ENCODE data around the gene ORAI3.

ORAI3 gene

DNA sequence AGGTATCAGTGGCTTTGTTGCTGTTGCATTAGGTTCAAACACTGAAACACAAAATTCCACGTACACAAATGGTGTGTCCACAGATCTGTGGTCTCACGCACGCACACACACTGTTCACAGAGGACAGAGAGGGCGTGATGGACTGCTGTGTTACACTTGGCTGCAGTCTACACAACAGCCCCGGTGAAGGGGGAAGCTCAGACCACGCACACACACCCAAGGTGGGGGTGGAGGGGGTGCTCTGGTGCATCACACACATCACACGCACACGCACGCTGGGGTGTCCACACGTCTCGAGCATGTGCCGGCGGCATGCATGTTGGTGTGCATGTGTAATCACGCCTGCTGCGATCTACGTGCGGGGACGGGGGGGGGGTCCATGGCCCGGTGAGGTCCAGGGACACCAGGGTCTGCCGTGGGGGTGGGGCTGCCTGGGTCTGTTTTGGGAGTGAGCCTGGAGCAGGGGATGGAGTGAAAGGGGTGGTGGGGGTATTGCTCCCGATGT lies 43.5 kb downstream of the ORAI3 start:
- no peak for DNase-seq (ENCODE audit: low spot score)

DNA sequence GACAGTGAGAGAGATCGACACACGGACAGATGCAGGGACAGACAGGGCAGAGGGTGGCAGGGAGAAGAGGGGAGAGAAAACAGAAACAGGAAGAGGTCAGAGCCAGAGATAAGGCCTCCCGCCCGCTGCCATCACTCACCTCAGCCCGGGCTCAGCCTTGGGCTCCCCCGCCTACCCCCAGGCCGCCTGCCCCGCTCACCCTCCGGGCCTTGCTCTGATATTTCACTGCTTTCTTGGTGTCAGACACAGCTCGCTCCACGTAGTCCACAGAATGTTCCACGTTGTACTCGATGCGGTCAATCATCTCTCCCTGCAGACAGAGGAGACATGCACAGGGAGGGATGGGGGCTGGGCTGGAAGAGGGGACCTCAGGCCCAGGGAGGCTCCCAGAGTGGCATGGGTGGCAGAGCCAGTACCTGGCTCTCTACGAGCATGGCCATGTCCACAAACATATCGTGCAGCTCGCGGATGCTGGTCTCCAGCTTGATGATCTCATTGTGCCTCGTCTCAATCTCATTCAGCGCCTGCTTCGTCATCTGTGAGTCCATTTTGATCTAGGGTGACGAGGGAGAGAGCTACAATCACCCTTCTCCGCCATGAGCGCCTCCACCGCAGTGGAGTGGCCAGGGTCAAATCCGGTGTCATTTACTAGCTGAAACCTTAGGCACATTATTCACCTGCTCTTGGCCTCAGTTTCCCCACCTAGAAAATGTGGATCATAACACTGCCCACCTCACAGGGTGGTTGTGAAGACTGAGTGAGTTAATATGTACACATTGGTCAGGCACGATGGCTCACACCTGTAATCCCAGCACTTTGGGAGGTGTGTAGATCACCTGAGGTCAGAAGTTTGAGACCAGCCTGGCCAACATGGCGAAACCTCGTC lies 44.3 kb downstream of the ORAI3 start:
- no peak for DNase-seq (ENCODE audit: low spot score)

DNA sequence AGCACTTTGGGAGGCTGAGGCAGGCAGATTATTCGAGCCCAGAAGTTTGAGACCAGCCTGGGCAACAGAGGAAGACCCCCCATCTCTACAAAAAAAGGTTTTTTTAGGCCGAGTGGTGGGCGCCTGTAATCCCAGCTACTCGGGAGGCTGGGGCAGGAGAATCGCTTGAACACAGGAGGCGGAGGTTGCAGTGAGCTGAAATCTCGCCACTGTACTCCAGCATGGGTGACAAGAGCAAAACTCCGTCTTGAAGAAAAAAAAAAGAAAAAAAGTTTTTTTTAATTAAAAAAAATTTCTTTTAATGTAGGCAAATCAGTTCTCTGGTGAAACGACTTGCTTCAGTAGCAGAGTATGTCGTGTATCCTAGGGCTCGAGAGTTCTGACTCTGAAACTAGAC lies 47.1 kb downstream of the ORAI3 start:
- no peak for DNase-seq (ENCODE audit: low spot score)

DNA sequence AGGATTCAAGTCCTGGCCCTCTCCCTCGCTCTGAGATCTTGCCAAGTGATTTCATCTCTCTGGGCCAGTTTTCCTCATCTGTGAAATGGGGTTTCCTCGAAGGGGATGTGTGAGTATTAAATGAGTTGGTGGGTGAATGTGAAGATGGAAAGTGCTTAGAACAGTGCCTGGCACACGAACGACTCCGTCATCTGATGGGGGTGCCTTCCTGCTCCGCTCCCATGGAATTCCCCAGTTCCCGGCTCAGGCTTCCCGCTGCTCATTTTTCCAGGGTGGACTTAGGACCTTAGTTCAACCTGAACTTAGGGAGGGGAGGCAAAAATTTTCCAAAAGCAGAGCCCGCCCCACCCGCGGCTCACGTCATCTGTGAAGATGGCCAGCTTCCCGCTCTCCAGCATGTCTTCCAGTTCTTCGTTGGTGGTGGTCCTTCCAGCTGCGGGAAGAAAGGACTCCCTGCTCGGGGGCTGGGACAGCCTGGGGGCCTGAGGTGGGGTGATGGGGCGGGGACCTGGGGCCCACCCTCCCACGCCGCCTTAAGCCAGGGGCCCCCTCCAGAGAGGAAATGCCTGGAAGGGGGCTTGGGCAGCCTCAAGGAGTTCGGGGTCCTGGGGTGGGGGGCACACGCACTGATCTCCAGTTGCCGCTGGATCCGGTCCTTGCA lies 47.6 kb downstream of the ORAI3 start:
- DNase-seq (ENCODE audit: low spot score): no peak

- peak; percentile 81 for DNase-seq (ENCODE audit: low spot score)
These were observed 48.3 kb downstream of the ORAI3 start for GRCh38 chr16:30996985-30997724.

GRCh38 chr16:30997725-30998711 lies 49.1 kb downstream of the ORAI3 start:
- DNase-seq (ENCODE audit: low spot score): no peak

DNA sequence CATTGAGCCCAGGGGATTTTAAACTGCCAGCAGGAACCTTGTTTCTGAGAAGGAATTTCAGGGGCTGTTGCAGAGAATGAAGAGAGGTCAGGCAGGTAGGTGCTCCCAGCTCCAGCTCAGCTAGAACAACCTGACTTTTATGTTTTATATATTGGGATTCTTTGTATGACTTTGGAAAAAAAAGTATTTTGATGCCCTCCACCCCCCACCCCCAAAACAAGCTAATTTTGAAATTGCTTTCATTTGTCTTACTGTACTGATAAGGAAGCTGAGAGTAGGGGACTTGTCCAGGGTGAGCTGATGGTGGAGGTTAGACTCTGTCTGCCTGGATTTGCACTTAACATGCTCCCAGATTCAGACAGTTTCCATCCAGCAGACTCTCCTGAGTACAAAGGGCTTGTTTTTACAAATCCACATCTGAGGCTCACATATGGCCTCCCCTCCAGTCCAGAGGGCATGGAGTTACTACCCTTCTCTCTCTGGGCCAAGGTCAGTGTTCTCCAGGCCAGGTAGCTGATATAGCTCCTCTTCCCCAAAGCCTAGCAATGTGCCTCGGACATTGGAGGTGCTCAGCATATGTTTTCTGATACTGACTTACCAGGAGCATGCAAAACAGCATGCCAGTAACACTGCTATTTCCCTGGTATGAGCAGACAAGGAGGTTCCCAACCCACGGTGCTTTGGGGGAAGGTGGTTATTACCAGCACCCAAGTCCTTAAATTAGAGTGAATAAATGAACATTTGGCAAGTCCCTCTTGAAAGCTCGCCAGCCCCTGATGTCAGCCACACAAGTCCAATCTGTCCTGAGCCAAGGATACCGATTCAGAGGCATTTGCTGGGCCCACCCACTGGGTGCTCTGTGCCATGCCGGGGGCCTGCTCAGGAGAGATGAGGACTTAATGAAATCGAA lies 50.2 kb downstream of the ORAI3 start:
- no peak for DNase-seq (ENCODE audit: low spot score)

DNA sequence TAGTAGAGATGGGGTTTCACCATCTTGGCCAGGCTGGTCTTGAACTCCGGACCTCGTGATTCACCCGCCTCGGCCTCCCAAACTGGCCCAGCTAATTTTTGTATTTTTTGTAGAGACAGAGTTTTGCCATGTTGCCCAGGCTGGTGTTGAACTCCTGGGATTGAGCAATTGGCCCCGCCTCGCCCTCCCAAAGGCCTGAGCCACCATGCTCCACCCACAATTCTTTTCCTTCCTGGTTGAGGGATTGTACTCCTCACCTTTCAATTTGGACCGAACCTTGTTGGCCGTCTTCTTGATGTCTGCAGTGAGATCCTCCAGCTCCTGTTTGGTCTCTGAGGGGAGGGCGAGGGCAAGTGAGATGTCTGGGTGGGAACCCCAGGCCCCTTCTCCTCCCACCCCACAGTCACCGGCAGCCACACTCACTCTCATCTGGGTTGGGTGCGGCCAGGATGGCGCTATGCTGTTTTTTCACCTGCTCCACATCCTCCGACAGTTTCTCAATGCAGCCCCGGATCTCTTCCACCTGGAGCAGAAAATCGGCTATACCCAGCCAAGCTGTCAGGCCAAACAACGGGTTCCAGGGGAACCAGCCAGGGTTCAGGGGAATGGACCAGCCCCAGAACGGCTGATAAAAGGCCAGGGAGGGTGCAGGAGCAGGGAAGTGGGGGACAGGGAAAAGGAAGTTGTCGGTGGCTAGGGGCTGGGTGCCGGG lies 52.0 kb downstream of the ORAI3 start:
- no peak for DNase-seq (ENCODE audit: low spot score)

DNA sequence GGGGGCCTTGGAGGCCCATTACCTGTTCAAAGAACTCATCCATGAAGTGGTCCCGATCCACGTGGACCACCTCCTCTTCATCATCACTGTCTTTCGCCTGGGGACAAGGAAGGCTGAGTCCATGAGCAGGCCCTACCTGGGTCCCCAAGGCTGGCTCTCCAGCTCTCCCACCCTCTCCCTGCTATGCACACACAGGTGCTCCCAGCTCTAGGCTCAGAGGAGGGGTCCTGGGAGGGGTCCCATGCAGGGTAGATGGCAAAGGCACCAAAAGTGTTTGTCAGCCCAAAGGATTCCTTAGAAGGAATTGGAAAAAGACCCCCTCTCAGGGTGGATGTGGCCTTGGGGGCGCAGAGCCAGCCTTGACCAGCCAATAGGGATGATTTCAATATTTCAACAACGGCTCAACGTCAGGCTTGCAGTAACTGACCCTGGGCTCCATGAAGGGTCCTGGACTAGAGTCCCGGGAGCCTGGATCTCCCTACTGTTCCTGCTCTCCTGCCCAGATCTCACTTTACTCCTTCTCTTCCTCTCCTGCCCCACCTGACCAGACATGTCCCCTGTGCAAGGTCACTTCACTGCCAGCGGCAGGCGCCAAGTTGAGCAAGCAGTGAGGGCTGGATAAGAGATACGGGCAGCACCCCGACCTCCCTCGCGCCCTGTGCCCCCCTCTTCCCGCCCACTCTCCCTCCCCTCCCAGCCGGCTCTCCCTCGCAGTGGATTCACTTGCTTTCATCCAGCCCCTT lies 52.8 kb downstream of the ORAI3 start:
- no peak for DNase-seq (ENCODE audit: low spot score)

DNA sequence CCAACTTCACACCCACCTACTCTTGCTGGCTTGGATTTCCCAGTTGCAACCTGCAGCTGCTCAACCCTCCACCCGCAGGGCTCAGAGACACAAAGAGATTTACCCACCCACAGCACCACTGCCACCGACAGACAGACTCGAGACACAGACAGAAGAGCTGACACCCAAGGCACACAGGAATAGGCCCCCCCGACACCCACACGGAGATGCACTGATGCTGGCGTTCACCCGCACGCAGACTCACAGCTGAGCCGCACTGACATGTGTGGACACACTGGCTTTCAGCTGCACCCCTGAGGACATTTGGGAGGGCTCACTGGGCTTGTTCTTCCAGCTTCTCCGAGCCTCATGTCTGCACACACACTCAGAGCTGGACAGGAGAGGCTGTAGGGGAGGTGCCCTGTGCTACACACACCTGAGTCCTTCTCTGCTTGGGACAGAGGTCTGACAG lies 53.4 kb downstream of the ORAI3 start:
- no peak for DNase-seq (ENCODE audit: low spot score)

DNA sequence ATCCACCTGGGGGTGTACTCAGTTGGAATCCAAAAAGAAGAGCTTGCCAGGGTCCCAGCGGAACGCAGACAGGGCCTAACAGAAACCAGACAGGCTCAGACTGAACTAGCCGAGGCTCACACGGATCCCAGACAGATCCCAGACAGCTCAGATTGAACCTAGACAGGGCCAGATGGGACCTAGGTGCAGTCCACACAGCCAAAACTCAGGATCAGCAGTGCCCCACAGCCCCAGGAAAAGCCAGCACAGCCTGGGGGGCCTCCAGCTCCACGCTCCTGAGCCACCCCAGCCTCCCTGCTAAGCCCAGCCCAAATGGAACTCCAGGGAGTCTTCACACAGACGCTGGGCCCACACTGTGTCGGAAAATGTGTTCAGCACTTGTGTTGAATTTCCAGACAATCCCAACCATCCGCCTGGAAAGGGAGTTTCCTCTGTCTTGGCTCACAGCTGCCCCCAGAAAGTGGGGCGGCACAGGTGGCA lies 54.0 kb downstream of the ORAI3 start:
- DNase-seq (ENCODE audit: low spot score): no peak

- DNase-seq (ENCODE audit: low spot score): no peak
These were observed 54.9 kb downstream of the ORAI3 start for GRCh38 chr16:31003744-31004143.
